ENCODE measurements around the gene TPCN1.
A peak's percentile ranks its signal among the peaks of the same experiment; 100 is the strongest.

TPCN1 gene

GRCh38 chr12:113220593-113221180 is 577 bp upstream of the TPCN1 start:
- no peak for DNase-seq (ENCODE audit: low spot score in 2 of 2)
- ATAC-seq (replicated peaks; ENCODE audit: extremely low read depth, poor library complexity, severe bottlenecking), result no peak
- peak overlapping the region; percentile 74 for H3K27ac Mint-ChIP-seq (ENCODE audit: low read depth)
- H3K4me1 Mint-ChIP-seq, result peaks cover 27% of the 10 kb centered on the region
- no peaks in the 10 kb centered on the region for H3K27me3 Mint-ChIP-seq
- peaks cover 12% of the 10 kb centered on the region for H3K36me3 Mint-ChIP-seq (ENCODE audit: insufficient read depth)
- no peaks in the 10 kb centered on the region for H3K9me3 Mint-ChIP-seq
- H3K4me3 Mint-ChIP-seq, result peak overlapping the region; percentile 87

GRCh38 chr12:113221997-113222729 is 899 bp downstream of the TPCN1 start:
- peak overlapping the region; percentile 74 for H3K27ac Mint-ChIP-seq (ENCODE audit: low read depth)
- no peak for DNase-seq (ENCODE audit: low spot score in 2 of 2)
- H3K9me3 Mint-ChIP-seq, result no peaks in the 10 kb centered on the region
- H3K4me1 Mint-ChIP-seq, result peaks cover 27% of the 10 kb centered on the region
- no peaks in the 10 kb centered on the region for H3K27me3 Mint-ChIP-seq
- H3K36me3 Mint-ChIP-seq (ENCODE audit: insufficient read depth), result peaks cover 12% of the 10 kb centered on the region
- ATAC-seq (replicated peaks; ENCODE audit: extremely low read depth, poor library complexity, severe bottlenecking), result no peak
- H3K4me3 Mint-ChIP-seq, result peak overlapping the region; percentile 87

- Mint-ChIP-seq H3K27ac (ENCODE audit: low read depth) (no peak overlapping the region), H3K4me1 (peaks cover 27% of the 10 kb centered on the region), H3K4me3 (peak overlapping the region; percentile 87), H3K36me3 (ENCODE audit: insufficient read depth) (peaks cover 13% of the 10 kb centered on the region), H3K9me3 (no peaks in the 10 kb centered on the region), H3K27me3 (no peaks in the 10 kb centered on the region)
- ATAC-seq (replicated peaks; ENCODE audit: extremely low read depth, poor library complexity, severe bottlenecking), result no peak
- DNase-seq (ENCODE audit: low spot score in 2 of 2), result no peak
These were observed 1.7 kb downstream of the TPCN1 start for GRCh38 chr12:113222730-113223531.

- Mint-ChIP-seq H3K4me3 (no peak overlapping the region), H3K9me3 (no peaks in the 10 kb centered on the region), H3K27ac (ENCODE audit: low read depth) (no peak overlapping the region), H3K4me1 (peaks cover 30% of the 10 kb centered on the region), H3K27me3 (no peaks in the 10 kb centered on the region), H3K36me3 (ENCODE audit: insufficient read depth) (peaks cover 15% of the 10 kb centered on the region)
- ATAC-seq (replicated peaks; ENCODE audit: extremely low read depth, poor library complexity, severe bottlenecking), result no peak
- DNase-seq (ENCODE audit: low spot score in 2 of 2), result no peak
These were observed 3.7 kb downstream of the TPCN1 start for GRCh38 chr12:113224955-113225354.

GRCh38 chr12:113226696-113227568 is 5.7 kb downstream of the TPCN1 start:
- Mint-ChIP-seq H3K4me3 (no peak overlapping the region), H3K4me1 (peaks cover 21% of the 10 kb centered on the region), H3K27ac (ENCODE audit: low read depth) (no peak overlapping the region), H3K27me3 (no peaks in the 10 kb centered on the region), H3K9me3 (no peaks in the 10 kb centered on the region), H3K36me3 (ENCODE audit: insufficient read depth) (peaks cover 5% of the 10 kb centered on the region)
- DNase-seq (ENCODE audit: low spot score in 2 of 2) (no peak), ATAC-seq (replicated peaks; ENCODE audit: extremely low read depth, poor library complexity, severe bottlenecking) (no peak)

- Mint-ChIP-seq H3K4me3 (no peak overlapping the region), H3K4me1 (peaks cover 15% of the 10 kb centered on the region), H3K36me3 (ENCODE audit: insufficient read depth) (peaks cover 4% of the 10 kb centered on the region), H3K9me3 (no peaks in the 10 kb centered on the region), H3K27ac (ENCODE audit: low read depth) (no peak overlapping the region), H3K27me3 (no peaks in the 10 kb centered on the region)
- no peak for DNase-seq (ENCODE audit: low spot score in 2 of 2)
- no peak for ATAC-seq (replicated peaks; ENCODE audit: extremely low read depth, poor library complexity, severe bottlenecking)
These were observed 6.6 kb downstream of the TPCN1 start for GRCh38 chr12:113227686-113228391.

GRCh38 chr12:113228394-113229028 is 7.2 kb downstream of the TPCN1 start:
- ATAC-seq (replicated peaks; ENCODE audit: extremely low read depth, poor library complexity, severe bottlenecking) (no peak), DNase-seq (ENCODE audit: low spot score in 2 of 2) (no peak)
- H3K9me3 Mint-ChIP-seq, result no peaks in the 10 kb centered on the region
- H3K27me3 Mint-ChIP-seq, result no peaks in the 10 kb centered on the region
- H3K36me3 Mint-ChIP-seq (ENCODE audit: insufficient read depth), result peaks cover 6% of the 10 kb centered on the region
- no peak overlapping the region for H3K27ac Mint-ChIP-seq (ENCODE audit: low read depth)
- H3K4me1 Mint-ChIP-seq, result peaks cover 17% of the 10 kb centered on the region
- no peak overlapping the region for H3K4me3 Mint-ChIP-seq

- Mint-ChIP-seq H3K27ac (ENCODE audit: low read depth) (no peak overlapping the region), H3K9me3 (no peaks in the 10 kb centered on the region), H3K27me3 (no peaks in the 10 kb centered on the region), H3K36me3 (ENCODE audit: insufficient read depth) (peaks cover 6% of the 10 kb centered on the region), H3K4me1 (peaks cover 21% of the 10 kb centered on the region), H3K4me3 (no peak overlapping the region)
- DNase-seq (ENCODE audit: low spot score in 2 of 2) (no peak), ATAC-seq (replicated peaks; ENCODE audit: extremely low read depth, poor library complexity, severe bottlenecking) (no peak)
These were observed 9.3 kb downstream of the TPCN1 start for GRCh38 chr12:113230315-113231234.

- Mint-ChIP-seq H3K36me3 (ENCODE audit: insufficient read depth) (peaks cover 6% of the 10 kb centered on the region), H3K4me3 (no peak overlapping the region), H3K4me1 (peaks cover 24% of the 10 kb centered on the region), H3K9me3 (no peaks in the 10 kb centered on the region), H3K27ac (ENCODE audit: low read depth) (no peak overlapping the region), H3K27me3 (no peaks in the 10 kb centered on the region)
- DNase-seq (ENCODE audit: low spot score in 2 of 2), result no peak
- ATAC-seq (replicated peaks; ENCODE audit: extremely low read depth, poor library complexity, severe bottlenecking), result no peak
These were observed 10.2 kb downstream of the TPCN1 start for GRCh38 chr12:113231235-113232088.

GRCh38 chr12:113232089-113232839 is 11.0 kb downstream of the TPCN1 start:
- H3K9me3 Mint-ChIP-seq, result no peaks in the 10 kb centered on the region
- H3K4me1 Mint-ChIP-seq, result peaks cover 24% of the 10 kb centered on the region
- DNase-seq (ENCODE audit: low spot score in 2 of 2) (no peak), ATAC-seq (replicated peaks; ENCODE audit: extremely low read depth, poor library complexity, severe bottlenecking) (no peak)
- H3K27ac Mint-ChIP-seq (ENCODE audit: low read depth), result peak overlapping the region; percentile 70
- peak overlapping the region; percentile 76 for H3K4me3 Mint-ChIP-seq
- H3K27me3 Mint-ChIP-seq, result no peaks in the 10 kb centered on the region
- H3K36me3 Mint-ChIP-seq (ENCODE audit: insufficient read depth), result peaks cover 6% of the 10 kb centered on the region

Data from central memory CD8-positive, alpha-beta T cell (primary cell).